Measurements from ENCODE around the gene APOA5.
"Not testable (repeated sequence)": the region's sequence is repeated elsewhere in the genome, so short reads cannot be mapped to it uniquely, and the experiment has no call there.

Gene APOA5

GRCh38 chr11:116827461-116827860 is 35.8 kb upstream of the APOA5 start:
- DNase-seq (ENCODE audit: low read depth): no peak

- DNase-seq (ENCODE audit: low read depth): no peak
These were observed 35.2 kb upstream of the APOA5 start for GRCh38 chr11:116826751-116827431.

GRCh38 chr11:116825854-116826750 is 34.4 kb upstream of the APOA5 start:
- DNase-seq (ENCODE audit: low read depth): no peak

GRCh38 chr11:116825434-116825833 is 33.8 kb upstream of the APOA5 start:
- no peak for DNase-seq (ENCODE audit: low read depth)

GRCh38 chr11:116823031-116823843 is 31.6 kb upstream of the APOA5 start, which contains the start of gene APOA4:
Gene APOA4 (minus strand): TSS chr11:116823304. CDS start chr11:116823191, 113 bp downstream.
- no peak for DNase-seq (ENCODE audit: low read depth)

- DNase-seq (ENCODE audit: low read depth): no peak
These were observed 30.9 kb upstream of the APOA5 start for GRCh38 chr11:116822575-116822974.

- no peak for DNase-seq (ENCODE audit: low read depth)
These were observed 29.6 kb upstream of the APOA5 start for GRCh38 chr11:116821050-116821918.

GRCh38 chr11:116819049-116819448 is 27.4 kb upstream of the APOA5 start:
- no peak for DNase-seq (ENCODE audit: low read depth)

GRCh38 chr11:116814502-116814901 is 22.8 kb upstream of the APOA5 start:
- no peak for DNase-seq (ENCODE audit: low read depth)

- DNase-seq (ENCODE audit: low read depth): no peak
These were observed 22.2 kb upstream of the APOA5 start for GRCh38 chr11:116813781-116814471.

GRCh38 chr11:116813170-116813569 is 21.5 kb upstream of the APOA5 start:
- no peak for DNase-seq (ENCODE audit: low read depth)

GRCh38 chr11:116812109-116812508 is 20.4 kb upstream of the APOA5 start:
- DNase-seq (ENCODE audit: low read depth): no peak

GRCh38 chr11:116811194-116811593 is 19.5 kb upstream of the APOA5 start:
- no peak for DNase-seq (ENCODE audit: low read depth)

- DNase-seq (ENCODE audit: low read depth): no peak
These were observed 16.8 kb upstream of the APOA5 start for GRCh38 chr11:116808262-116809175.

GRCh38 chr11:116807601-116808261 is 16.1 kb upstream of the APOA5 start:
- DNase-seq (ENCODE audit: low read depth): no peak

- no peak for DNase-seq (ENCODE audit: low read depth)
These were observed 12.3 kb upstream of the APOA5 start for GRCh38 chr11:116804001-116804400.

- DNase-seq (ENCODE audit: low read depth): not testable (repeated sequence)
These were observed 10.0 kb upstream of the APOA5 start for GRCh38 chr11:116801662-116802061.

GRCh38 chr11:116800610-116801009 is 8.9 kb upstream of the APOA5 start:
- DNase-seq (ENCODE audit: low read depth): no peak

- DNase-seq (ENCODE audit: low read depth): no peak
These were observed 6.7 kb upstream of the APOA5 start for GRCh38 chr11:116798368-116798767.

Data from activated T-helper 9 cell treated with anti-CD3 and anti-CD28 coated beads, Interleukin-2, amount 50 U/mL, for 16 hours (primary cell).